Right lobe of liver (tissue), 6 donors: Measurements from ENCODE around the gene ARL4A. TPM values are rescaled to one million over a fixed set of nuclear protein-coding genes. Genes with fewer than 3 reads are reported as not detected.

Experiments
- ATAC-seq, 4 donors: fragments of 200-7000 bp; cut with Tn5 transposase; one replicate each; pipeline ENCODE4 v1.9.1; 2020; ENCODE audit warnings: mild to moderate bottlenecking in 4 of 4, moderate library complexity in 4 of 4
- DNase-seq, 3 donors: peaks; one replicate each; pipeline ENCODE4 v3.0.0-alpha.2; 2020
- H3K27ac ChIP-seq, 3 donors: fragments of 200-600 bp; one replicate each; pipeline ENCODE4 v1.8.0; 2022
- H3K27me3 ChIP-seq, 2 donors: fragments of 200-600 bp; one replicate each; pipeline ENCODE4 v1.8.0; 2022
- H3K36me3 ChIP-seq, 4 donors: fragments of 200-600 bp; sonication (generic) in 1 of 4; one replicate each; pipeline versions ENCODE4 v1.5.1 to v1.8.0; 2017 to 2022; ENCODE audit warnings: control low read depth in 1 of 4
- H3K4me1 ChIP-seq, 4 donors: fragments of 200-600 bp; sonication (generic) in 1 of 4; one replicate each; pipeline versions ENCODE4 v1.5.1 to v1.8.0; 2017 to 2022; ENCODE audit warnings: control low read depth in 1 of 4
- H3K4me3 ChIP-seq, 3 donors: fragments of 200-600 bp; one replicate each; pipeline ENCODE4 v1.8.0; 2022
- H3K9me3 ChIP-seq, 4 donors: fragments of 200-600 bp; sonication (generic) in 1 of 4; one replicate each; pipeline versions ENCODE4 v1.5.1 to v1.8.0; 2017 to 2022; ENCODE audit warnings: control low read depth in 1 of 4
- POLR2A ChIP-seq: fragments of 450-650 bp; IDR thresholded peaks from one replicate; pipeline ENCODE4 v1.6.1; 2017; ENCODE audit warnings: antibody characterized with exemption, mild to moderate bottlenecking
- WGBS: methylation state at CpG from one replicate; pipeline ENCODE4 v1.1.6; 2018; ENCODE audit warnings: low coverage, low lambda C conversion rate; ENCODE audit not compliant: insufficient coverage; ENCODE audit errors: missing lambda C conversion rate; 5-methylcytosine and 5-hydroxymethylcytosine counted together
- intact Hi-C, 2 donors: fragments of 100-400 bp; cut with DNase I; formaldehyde crosslinking; loops; one replicate each; pipeline versions ENCODE4 v1.11.2 to v1.14.1; 2022
- small RNA-seq, 2 experiments: library from RNA; depleted of rRNA; stranded (forward); fragments of <200 nt; gene quantifications; one replicate each; pipeline ENCODE3, GENCODE V24; 2016
- total RNA-seq, 6 experiments: library from RNA; depleted of rRNA in 2 of 6; stranded (reverse); fragments of >200 nt in 2 of 6; fragmentation: NEBNext Ultra II Directional in 3 of 6; extraction: Animal tissue kit (Norgen Biotek cat#: 25700) in 3 of 6; gene quantifications; one replicate each; pipeline versions ENCODE4 v1.1.0 to v1.2.4, GENCODE V29; 2016 to 2023
- TF ChIP-seq, protein P1 (sequence below), 4 donors: fragments of 200-600 bp in 3 of 4; fragments of 450-650 bp in 1 of 4; IDR thresholded peaks; one replicate each; pipeline versions ENCODE4 v1.5.1 to v1.8.0; 2016 to 2022; ENCODE audit warnings: antibody characterized with exemption in 4 of 4, mild to moderate bottlenecking in 2 of 4
- donor health status: DM: no; HTN: yes; CAD: no.
- donor health status: DM: no; HTN: no; CAD: no.
- donor health status: DM: no; HTN: no; CAD: no.
- donor health status: DM: no; HTN: yes; CAD: no.
- donor health status: DM: no; HTN: yes; CAD: no.

Gene ARL4A
- total RNA-seq, 6 experiments from 2014 or later: 4.4 to 19.2 (median 8.3) TPM

DNA sequence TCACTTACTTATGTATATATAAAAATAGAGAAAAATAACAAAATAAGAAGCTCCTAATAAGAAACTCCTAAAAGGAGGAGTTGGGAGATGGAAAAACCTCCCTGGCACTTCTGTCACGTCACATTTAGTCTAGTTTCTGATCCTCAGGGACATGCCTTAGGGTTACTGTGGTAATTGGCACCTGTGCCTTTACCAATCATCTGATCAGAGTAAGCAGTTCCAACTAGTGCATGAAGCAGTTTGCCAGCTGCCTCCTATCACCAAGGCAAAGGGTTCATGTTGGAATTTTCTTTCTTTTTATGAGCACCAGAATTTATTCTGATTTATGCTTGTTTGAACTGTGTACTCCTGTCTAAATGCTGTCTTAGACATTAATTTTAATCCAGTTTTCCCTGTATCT, 49.9 kb downstream of the ARL4A start:
- TF ChIP-seq, protein P1, sequence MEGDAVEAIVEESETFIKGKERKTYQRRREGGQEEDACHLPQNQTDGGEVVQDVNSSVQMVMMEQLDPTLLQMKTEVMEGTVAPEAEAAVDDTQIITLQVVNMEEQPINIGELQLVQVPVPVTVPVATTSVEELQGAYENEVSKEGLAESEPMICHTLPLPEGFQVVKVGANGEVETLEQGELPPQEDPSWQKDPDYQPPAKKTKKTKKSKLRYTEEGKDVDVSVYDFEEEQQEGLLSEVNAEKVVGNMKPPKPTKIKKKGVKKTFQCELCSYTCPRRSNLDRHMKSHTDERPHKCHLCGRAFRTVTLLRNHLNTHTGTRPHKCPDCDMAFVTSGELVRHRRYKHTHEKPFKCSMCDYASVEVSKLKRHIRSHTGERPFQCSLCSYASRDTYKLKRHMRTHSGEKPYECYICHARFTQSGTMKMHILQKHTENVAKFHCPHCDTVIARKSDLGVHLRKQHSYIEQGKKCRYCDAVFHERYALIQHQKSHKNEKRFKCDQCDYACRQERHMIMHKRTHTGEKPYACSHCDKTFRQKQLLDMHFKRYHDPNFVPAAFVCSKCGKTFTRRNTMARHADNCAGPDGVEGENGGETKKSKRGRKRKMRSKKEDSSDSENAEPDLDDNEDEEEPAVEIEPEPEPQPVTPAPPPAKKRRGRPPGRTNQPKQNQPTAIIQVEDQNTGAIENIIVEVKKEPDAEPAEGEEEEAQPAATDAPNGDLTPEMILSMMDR (IDR thresholded peaks at IDR 0.05): no peak
- no peak for TF ChIP-seq POLR2A
- WGBS: 68% methylated on average over 1 of the region's 1 CpG
- Histone ChIP-seq H3K36me3 (no peaks in the 10 kb centered on the region), H3K9me3 (no peaks in the 10 kb centered on the region), H3K27ac (no peak overlapping the region), H3K27me3 (no peaks in the 10 kb centered on the region), H3K4me3 (no peak overlapping the region), H3K4me1 (no peaks in the 10 kb centered on the region)
- ATAC-seq (no peak), DNase-seq (no peak)
- intact Hi-C loops: no loop called here

DNA sequence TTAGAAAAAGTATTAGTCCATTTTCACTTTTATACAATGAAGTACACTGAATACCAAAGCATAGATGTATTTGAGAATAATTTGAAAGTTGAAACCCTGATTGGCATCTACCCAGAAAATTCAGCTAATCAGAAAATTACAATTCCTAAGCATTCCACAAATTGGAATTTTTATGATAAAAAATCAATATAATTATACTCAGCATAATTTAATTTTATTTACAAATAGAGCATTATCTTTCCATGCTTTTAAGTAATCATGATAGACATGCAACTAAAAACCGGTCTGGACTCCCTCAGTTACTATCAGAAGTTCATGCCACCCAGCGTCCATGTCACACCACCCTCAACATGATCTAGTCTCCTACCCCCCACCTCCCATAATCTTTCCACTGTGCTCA, 50.4 kb downstream of the ARL4A start:
- no peaks in the 10 kb centered on the region for H3K36me3 ChIP-seq
- TF ChIP-seq POLR2A: no peak
- TF ChIP-seq, protein P1 (IDR thresholded peaks at IDR 0.05): no peak
- ATAC-seq (no peak), DNase-seq (no peak)
- H3K4me3 ChIP-seq: no peak overlapping the region
- no peak overlapping the region for H3K27ac ChIP-seq
- 87% methylated on average over 2 of the region's 2 CpGs for WGBS
- H3K27me3 ChIP-seq: no peaks in the 10 kb centered on the region
- H3K4me1 ChIP-seq: no peaks in the 10 kb centered on the region
- H3K9me3 ChIP-seq: no peaks in the 10 kb centered on the region
- intact Hi-C loops: no loop called here

DNA sequence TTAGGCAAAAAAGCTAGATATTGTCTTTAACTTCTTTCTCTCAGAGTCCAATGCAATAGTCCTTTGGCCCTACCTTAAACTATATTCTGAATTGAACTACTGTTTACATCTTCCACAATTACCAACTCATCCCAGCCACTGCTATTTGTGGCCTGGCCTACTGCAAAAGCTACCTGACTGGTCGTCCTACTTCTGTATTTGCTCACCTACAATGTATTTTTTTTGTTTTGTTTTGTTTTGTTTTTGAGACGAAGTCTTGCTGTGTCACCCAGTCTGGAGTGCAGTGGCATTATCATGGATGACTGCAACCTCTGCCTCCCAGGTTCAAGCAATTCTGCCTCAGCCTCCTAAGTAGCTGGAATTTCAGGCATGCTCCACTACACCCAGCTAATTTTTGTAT, 51.2 kb downstream of the ARL4A start:
- DNase-seq (no peak), ATAC-seq (no peak)
- TF ChIP-seq, protein P1 (IDR thresholded peaks at IDR 0.05): no peak
- TF ChIP-seq POLR2A: no peak
- intact Hi-C loops: no loop called here
- WGBS: 30% methylated on average over 2 of the region's 2 CpGs
- H3K27ac ChIP-seq: no peak overlapping the region
- H3K27me3 ChIP-seq: no peaks in the 10 kb centered on the region
- no peaks in the 10 kb centered on the region for H3K4me1 ChIP-seq
- H3K36me3 ChIP-seq: no peaks in the 10 kb centered on the region
- H3K4me3 ChIP-seq: no peak overlapping the region
- H3K9me3 ChIP-seq: no peaks in the 10 kb centered on the region

Small RNAs within 50 kb of the gene (small RNA-seq; reads per million reads assigned to genes)
- 0 reads per million in 2 experiments for gene RF00264

Other genes with a start within 250 kb of the ARL4A start
- gene SCIN, start 116.9 kb upstream of the ARL4A start, total RNA-seq: under 1 TPM in 3 of 6 experiments, not detected in 3; 0.06 to 0.20 (median 0.18) TPM